Stimulated activated CD4-positive, alpha-beta T cell treated with anti-CD3 and anti-CD28 coated beads, Interleukin-1b, Interleukin-23, amount 100 ng/mL, for 24 hours (primary cell): Measurements from ENCODE around the gene RIMOC1.

Source experiments
- DNase-seq, 4 experiments: peaks; one replicate each; pipeline ENCODE4 v3.0.0-alpha.2; 2020; ENCODE audit warnings: low read depth in 4 of 4, low spot score in 1 of 4

The RIMOC1 gene

DNA sequence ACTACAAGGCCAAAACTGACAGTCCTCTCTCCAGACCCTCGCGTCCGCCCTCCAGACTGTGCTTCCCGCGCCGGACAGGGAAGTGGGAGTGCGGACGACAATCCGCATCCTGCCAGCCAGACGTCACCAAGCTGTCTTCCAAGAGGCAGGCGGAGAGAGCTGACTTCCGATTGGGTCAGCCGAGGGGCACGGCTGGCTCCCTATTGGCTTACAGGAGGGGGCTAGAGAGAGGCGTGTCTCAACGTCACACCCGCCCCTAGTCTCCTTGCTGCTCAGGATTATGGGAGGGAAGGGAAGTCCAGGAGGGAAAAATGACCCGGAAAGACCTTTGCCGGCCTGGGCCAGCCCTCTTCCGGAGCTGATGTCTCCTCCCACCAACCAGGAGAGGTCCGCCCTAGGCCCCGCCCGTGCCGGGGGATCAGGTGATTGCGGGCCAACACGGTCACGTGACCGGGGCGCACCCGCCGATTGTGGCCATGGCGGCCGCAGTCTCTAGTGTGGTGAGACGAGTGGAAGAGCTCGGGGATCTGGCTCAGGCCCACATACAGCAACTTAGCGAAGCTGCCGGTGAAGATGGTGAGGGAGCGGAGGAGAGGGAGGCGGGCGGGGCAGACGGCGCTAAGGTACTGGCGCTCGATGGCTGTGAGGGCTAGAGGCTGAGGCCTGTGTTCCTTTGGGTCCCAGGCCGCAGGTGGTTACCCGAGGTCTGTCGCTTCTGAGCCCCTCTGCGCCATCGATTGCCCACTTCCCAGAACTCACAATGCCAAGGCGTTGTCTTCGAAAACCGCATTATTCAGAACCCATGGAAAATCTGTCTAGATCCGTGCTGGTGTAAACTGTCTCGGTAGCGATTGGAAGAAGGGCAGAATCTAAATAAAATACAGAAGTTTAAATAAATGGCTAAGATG lies at the start of gene RIMOC1:
RIMOC1 (plus strand) TSS at position 453 of the 908 bp plus-strand sequence; CDS start at position 477, 24 bp downstream.
- DNase-seq: peak; percentile 87 to 96 (median 94)

DNA sequence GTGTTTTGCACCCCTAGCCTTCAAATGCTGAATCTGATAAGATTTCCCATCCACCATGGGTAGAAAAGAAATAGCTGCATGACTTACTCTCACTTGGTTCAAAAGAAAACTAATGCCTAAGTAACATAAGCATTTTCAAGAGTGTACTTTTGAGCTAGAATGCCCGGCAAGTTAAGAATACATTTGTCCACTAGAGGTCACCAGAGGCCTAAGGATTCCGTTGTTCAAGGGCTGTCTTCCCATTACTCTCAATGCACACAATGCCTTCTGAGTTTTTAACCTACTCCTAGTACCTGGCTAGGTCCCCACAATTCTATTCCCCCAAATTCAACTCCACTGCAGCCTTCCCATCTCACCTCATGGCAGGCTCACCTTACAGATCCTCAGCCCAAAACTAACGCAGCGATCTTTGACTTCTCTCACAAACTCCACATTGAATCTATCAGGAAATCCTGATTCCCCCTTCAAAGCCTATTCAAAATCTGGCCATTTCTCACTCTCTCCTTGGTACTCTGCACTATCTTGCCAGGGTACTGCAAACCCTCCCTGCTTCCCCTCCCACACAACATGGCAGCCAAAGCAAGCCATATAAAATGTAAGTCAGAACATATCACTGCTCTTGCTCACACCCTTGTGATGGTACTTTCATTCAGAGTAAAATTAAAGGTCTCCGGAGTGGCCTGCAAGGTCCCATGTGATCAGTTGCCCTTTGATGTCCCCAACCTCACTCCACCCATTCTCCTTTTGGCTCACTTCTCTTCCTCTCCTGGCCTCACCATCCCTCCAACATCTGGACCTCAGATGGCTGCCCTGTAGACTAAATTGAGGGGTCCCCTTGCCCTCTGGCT lies 47.3 kb upstream of the RIMOC1 start:
- peak in 1 of 4 experiments; percentile 16 for DNase-seq

DNA sequence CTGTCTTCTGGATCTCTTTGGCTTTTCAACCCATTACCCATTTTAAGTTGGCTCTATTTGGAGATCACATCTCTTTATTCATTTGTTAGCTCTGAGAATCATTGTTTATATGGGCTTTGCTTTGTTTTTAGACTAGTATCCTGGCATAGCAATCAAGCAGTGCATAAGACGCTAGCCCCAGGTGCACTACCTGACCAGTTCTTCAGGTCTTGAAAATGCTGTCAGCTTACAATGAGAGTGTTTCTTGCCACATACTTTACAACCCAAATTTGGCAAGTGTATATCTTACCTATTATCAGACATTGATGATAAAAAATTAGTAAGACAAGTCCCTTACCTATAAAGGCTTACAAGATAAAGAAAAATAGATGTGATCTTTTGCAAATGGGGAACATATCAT lies 46.2 kb upstream of the RIMOC1 start:
- no peak for DNase-seq

- DNase-seq: no peak
Measured at GRCh38 chr5:41858890-41859289, 45.3 kb upstream of the RIMOC1 start.

GRCh38 chr5:41863871-41864486 lies 40.2 kb upstream of the RIMOC1 start:
- DNase-seq: no peak

DNA sequence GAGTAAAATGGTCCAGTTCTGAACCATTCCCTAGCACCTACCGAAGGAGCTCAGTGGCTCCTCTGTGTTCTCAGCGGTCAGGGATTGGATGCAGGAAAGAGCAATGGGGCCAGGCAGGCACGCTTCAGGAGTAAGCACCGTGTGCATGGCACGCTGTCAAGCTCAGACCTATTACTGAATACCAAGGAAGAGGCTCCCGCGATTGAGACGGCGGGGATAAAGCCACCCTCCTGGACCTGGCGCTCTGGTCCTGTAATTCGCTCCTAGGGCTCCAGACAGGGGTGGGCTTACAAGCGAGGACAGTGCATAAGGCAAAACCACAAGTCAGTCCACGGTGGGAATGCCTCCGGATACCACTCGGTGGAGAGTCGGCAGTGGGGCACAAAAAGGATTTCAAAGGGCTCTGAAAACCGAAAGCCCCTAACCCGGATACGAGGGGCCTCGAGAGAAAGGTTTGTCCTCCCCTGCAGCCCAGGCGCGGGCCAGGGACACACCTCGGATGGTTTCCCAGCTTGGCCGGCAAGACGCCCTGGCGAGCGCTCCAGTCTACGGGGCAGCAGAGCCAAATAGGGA lies 34.9 kb upstream of the RIMOC1 start:
- DNase-seq: no peak

DNA sequence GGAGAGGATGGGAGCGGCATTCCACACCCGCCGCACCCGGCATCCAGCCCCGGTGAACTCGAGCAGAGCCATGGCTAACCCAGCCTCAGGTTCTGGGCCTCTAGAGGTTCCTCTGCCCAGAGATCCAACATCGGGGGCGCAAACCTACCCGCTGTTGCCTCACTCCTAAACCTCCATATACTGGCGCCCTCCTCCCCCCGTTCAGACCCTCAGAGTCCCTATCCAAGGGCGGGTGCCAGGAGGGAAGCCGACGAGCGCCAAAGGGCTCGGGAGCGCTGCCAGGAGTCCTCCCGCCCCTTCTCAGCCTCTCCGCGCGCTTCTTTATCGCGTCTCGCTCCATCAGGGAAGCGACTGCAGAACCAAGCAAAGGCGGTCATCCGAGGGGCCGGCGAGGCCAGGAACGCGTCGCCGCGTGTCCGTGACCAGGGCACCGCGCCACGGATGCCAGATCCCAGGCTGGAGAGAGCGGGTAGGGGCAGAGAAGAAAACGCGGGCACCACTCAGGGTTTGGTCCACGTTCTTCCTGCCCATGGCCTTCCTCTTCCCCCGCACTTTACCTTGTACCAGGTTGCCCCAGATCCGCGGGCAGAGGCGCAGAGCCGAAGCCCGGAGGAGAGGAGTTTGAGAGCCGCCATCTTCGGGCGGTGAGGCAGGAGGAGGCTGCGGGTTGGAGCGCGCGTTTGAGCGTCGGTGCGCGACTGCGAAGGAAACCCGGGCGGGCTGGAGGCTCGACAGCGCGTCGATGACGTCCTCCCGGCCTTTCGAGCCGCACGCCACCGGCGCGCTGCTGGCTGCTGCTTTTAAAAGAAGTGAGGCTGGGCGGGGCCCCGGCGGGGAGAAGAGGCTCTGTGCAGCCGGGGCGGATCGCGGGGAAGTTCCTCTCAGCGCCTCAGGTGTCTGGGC lies 34.2 kb upstream of the RIMOC1 start, which contains the start of gene OXCT1:
OXCT1 (minus strand) TSS at position 702 of the 903 bp plus-strand sequence; CDS start at position 635, 67 bp downstream.
- DNase-seq: peak; percentile 81 to 90 (median 85)

- DNase-seq: no peak
Measured at GRCh38 chr5:41870627-41871048, 33.5 kb upstream of the RIMOC1 start.

- DNase-seq: no peak
Measured at GRCh38 chr5:41871852-41872251, 32.3 kb upstream of the RIMOC1 start.

- DNase-seq: no peak
Measured at GRCh38 chr5:41874512-41875060, 29.6 kb upstream of the RIMOC1 start.

DNA sequence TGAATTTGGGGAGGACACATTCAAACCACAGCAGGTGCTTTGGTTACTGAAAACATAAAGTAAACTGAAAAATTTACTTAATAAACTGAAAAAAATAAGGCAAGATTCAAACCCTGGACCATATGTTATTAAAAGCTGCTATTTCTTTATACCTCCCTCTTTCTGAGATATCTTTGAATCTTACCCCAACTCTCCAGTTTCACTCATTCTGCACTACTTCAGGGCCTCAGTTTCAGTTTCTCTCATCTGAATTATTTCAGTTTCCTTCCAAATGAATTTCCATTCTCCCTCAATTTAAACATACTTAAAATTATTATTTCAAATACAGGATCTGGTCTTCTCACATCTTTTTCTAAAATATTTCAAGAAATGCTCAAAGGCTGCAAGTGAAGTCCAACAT lies 29.0 kb upstream of the RIMOC1 start:
- no peak for DNase-seq

DNA sequence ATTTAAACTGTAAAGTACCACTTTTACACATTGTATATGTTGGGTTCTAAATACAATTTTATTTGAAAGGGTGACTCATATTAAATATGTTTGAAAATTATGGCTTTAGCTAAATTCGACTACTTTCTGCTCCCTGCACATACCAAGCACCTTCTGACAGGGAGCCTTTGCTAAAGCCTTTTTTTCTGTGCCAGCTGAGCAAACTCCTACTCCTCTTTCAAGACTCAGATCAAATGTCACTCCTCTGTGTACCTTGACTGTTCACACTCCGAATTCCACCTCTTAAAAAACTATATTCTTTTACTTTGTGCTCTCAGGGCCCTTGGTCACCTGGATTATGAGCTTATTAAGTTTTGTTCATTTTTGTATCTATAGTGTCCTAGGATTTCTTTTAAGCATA lies 27.5 kb upstream of the RIMOC1 start:
- no peak for DNase-seq

DNA sequence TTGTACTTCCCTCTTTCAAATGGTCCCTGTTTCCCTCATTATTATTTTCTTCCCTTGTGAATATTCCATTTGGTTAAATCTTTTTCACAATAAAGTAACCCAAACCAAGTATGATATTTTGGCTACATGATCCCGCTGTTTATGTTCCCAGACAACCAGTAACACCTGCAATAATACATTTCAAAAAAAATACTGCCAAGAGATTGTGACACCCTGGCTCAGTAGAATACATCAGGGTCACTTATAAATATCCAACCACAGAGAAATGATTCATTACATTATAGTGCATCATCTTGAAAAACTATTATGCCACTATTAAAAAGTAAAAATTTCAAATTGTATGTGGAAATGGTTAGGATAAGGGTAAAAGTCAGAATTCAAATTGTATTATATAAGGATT lies 26.7 kb upstream of the RIMOC1 start:
- no peak for DNase-seq

DNA sequence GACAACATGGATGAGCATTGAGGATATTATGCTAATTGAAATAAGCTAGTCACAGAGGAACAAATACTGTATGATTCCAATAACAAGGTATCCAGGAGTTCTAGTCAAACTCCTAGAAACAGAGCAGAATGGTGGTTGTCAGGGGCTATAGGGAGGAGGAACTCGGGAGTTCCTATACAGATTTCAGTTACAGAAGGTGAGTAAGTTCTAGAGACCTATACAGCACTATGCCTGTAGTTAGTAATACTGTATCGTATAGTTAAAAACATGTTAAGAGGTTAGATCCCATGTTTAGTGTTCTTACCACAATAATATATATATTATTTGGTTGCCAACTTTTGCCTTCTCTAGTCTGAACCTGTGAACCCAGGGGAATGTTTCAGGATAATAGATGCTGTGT lies 26.0 kb upstream of the RIMOC1 start:
- DNase-seq: no peak

DNA sequence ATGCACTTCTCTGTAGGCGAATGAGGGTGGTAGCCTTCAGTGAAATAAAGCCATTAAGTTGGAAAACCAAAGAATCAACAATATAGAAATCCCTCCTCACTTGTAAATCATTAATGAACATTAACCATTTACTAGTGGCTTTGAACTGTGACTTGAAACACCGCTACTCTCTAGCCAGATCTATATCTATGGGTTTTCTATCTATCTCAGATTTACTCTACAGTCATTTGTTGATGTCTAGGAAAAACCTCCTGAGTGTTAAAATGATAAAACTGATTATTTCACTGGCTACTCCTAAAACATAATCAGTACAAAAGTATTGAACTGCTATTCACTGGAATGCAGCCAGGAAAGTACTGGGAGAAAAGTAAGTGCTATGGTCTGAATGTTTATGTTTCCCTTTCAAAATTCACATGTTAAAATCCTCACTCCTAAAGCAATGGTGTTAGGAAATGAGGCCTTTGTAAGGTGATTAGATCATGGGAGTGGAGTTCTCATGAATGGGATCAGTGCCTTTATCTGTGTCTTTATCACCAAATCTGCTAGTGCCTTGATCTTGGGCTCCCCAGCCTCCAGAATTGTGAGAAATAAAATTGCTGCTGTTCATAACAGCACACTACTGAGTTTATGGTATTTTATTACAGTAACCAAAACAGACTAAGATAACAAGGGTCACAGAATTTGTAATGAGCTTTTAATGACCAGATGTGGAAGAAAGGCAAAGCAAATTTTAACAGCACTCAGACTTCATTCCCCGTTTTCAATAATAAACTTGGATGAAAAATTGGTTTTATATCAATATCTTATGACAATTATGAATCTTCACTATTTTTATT lies 25.3 kb upstream of the RIMOC1 start:
- no peak for DNase-seq

GRCh38 chr5:41882765-41883164 lies 21.4 kb upstream of the RIMOC1 start:
- DNase-seq: no peak

GRCh38 chr5:41883243-41883642 lies 20.9 kb upstream of the RIMOC1 start:
- no peak for DNase-seq

DNA sequence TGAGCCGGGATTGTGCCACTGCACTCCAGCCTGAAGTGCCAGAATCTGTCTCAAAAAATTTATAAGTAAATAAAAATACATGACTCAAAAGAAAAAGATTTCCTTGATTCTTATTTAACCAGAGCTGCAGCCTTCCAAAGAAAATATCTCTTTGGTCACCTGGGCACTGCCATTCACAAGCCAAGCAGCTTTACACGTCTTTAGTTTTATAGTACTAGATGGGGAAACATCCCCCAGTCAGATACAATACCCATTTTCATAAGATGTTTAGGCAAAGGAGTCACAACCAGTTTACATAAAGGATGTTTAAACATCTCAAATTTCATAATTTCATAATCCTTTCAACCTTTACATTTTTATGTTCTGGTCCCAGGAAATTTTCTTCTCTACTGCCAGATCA lies 20.2 kb upstream of the RIMOC1 start:
- no peak for DNase-seq

GRCh38 chr5:41885286-41885685 lies 18.9 kb upstream of the RIMOC1 start:
- no peak for DNase-seq
